ENCODE measurements around the gene UBAC2.

Gene UBAC2

GRCh38 chr13:99308471-99309087 is 107.9 kb downstream of the UBAC2 start:
- no peak for ATAC-seq (ENCODE audit: low read depth)
- TF ChIP-seq CTCF (IDR thresholded peaks at IDR 0.05; ENCODE audit: poor library complexity, severe bottlenecking) = no peak
- Histone ChIP-seq H3K27ac (ENCODE audit: poor library complexity, severe bottlenecking) (no peak overlapping the region), H3K4me3 (ENCODE audit: severe bottlenecking) (no peak overlapping the region), H3K36me3 (ENCODE audit: low read depth) (no peaks in the 10 kb centered on the region), H3K4me1 (ENCODE audit: insufficient read depth, poor library complexity, severe bottlenecking) (peaks cover 2% of the 10 kb centered on the region), H3K9me3 (ENCODE audit: severe bottlenecking) (no peaks in the 10 kb centered on the region), H3K27me3 (ENCODE audit: insufficient read depth, poor library complexity, severe bottlenecking) (no peaks in the 10 kb centered on the region)
- no peak for DNase-seq (ENCODE audit: low spot score)

- Histone ChIP-seq H3K4me3 (ENCODE audit: severe bottlenecking) (no peak overlapping the region), H3K36me3 (ENCODE audit: low read depth) (no peaks in the 10 kb centered on the region), H3K27ac (ENCODE audit: poor library complexity, severe bottlenecking) (no peak overlapping the region), H3K27me3 (ENCODE audit: insufficient read depth, poor library complexity, severe bottlenecking) (no peaks in the 10 kb centered on the region), H3K9me3 (ENCODE audit: severe bottlenecking) (no peaks in the 10 kb centered on the region), H3K4me1 (ENCODE audit: insufficient read depth, poor library complexity, severe bottlenecking) (peaks cover 2% of the 10 kb centered on the region)
- ATAC-seq (ENCODE audit: low read depth) (no peak), DNase-seq (ENCODE audit: low spot score) (no peak)
- no peak for TF ChIP-seq CTCF (IDR thresholded peaks at IDR 0.05; ENCODE audit: poor library complexity, severe bottlenecking)
Measured at GRCh38 chr13:99310382-99311031, 109.9 kb downstream of the UBAC2 start.

GRCh38 chr13:99311137-99311536 is 110.5 kb downstream of the UBAC2 start:
- H3K4me1 ChIP-seq (ENCODE audit: insufficient read depth, poor library complexity, severe bottlenecking) = peaks cover 2% of the 10 kb centered on the region
- no peak overlapping the region for H3K4me3 ChIP-seq (ENCODE audit: severe bottlenecking)
- H3K36me3 ChIP-seq (ENCODE audit: low read depth) = no peaks in the 10 kb centered on the region
- DNase-seq (ENCODE audit: low spot score) (no peak), ATAC-seq (ENCODE audit: low read depth) (no peak)
- H3K27ac ChIP-seq (ENCODE audit: poor library complexity, severe bottlenecking) = no peak overlapping the region
- no peaks in the 10 kb centered on the region for H3K9me3 ChIP-seq (ENCODE audit: severe bottlenecking)
- H3K27me3 ChIP-seq (ENCODE audit: insufficient read depth, poor library complexity, severe bottlenecking) = no peaks in the 10 kb centered on the region
- TF ChIP-seq CTCF (IDR thresholded peaks at IDR 0.05; ENCODE audit: poor library complexity, severe bottlenecking) = no peak

GRCh38 chr13:99311748-99312492 is 111.3 kb downstream of the UBAC2 start:
- no peaks in the 10 kb centered on the region for H3K36me3 ChIP-seq (ENCODE audit: low read depth)
- DNase-seq (ENCODE audit: low spot score) (no peak), ATAC-seq (ENCODE audit: low read depth) (no peak)
- TF ChIP-seq CTCF (IDR thresholded peaks at IDR 0.05; ENCODE audit: poor library complexity, severe bottlenecking) = no peak
- no peak overlapping the region for H3K4me3 ChIP-seq (ENCODE audit: severe bottlenecking)
- H3K27me3 ChIP-seq (ENCODE audit: insufficient read depth, poor library complexity, severe bottlenecking) = no peaks in the 10 kb centered on the region
- H3K9me3 ChIP-seq (ENCODE audit: severe bottlenecking) = no peaks in the 10 kb centered on the region
- no peak overlapping the region for H3K27ac ChIP-seq (ENCODE audit: poor library complexity, severe bottlenecking)
- peaks cover 2% of the 10 kb centered on the region for H3K4me1 ChIP-seq (ENCODE audit: insufficient read depth, poor library complexity, severe bottlenecking)
